Liver (tissue), 3 donors: ENCODE measurements around the gene HDAC8.

ENCODE experiments used
- ATF3 ChIP-seq: IDR thresholded peaks from 2 replicates; pipeline ENCODE4 v1.6.1; 2016; ENCODE audit warnings: antibody characterized with exemption
- CTCF ChIP-seq: fragments of 150-350 bp; IDR thresholded peaks from 2 replicates; pipeline ENCODE4 v1.5.1; 2017; ENCODE audit warnings: improper control_type of control experiment, low read depth, low read length; ENCODE audit not compliant: missing input control
- EGR1 ChIP-seq, 2 donors: IDR thresholded peaks; 2 replicates each; pipeline ENCODE4 v1.6.1; 2016 to 2018; ENCODE audit warnings: antibody characterized with exemption in 2 of 2, low read depth in 2 of 2
- GABPA ChIP-seq, 2 donors: IDR thresholded peaks in 1 of 2; conservative IDR thresholded peaks in 1 of 2; 2 replicates each; pipeline ENCODE4 v1.6.1; 2016; ENCODE audit warnings: antibody characterized with exemption in 2 of 2, mild to moderate bottlenecking in 1 of 2, moderate library complexity in 1 of 2
- JUND ChIP-seq, 2 donors: IDR thresholded peaks; 2 replicates each; pipeline ENCODE4 v1.6.1; 2016; ENCODE audit warnings: antibody characterized with exemption in 2 of 2
- RAD21 ChIP-seq, 2 donors: IDR thresholded peaks; 2 replicates each; pipeline ENCODE4 v1.6.1; 2016; ENCODE audit warnings: antibody characterized with exemption in 2 of 2, mild to moderate bottlenecking in 2 of 2
- SP1 ChIP-seq: IDR thresholded peaks from 2 replicates; pipeline ENCODE4 v1.6.1; 2018; ENCODE audit warnings: antibody characterized with exemption, mild to moderate bottlenecking
- TAF1 ChIP-seq: conservative IDR thresholded peaks from 2 replicates; pipeline ENCODE4 v1.6.1; 2016; ENCODE audit warnings: antibody characterized with exemption, mild to moderate bottlenecking
- YY1 ChIP-seq: IDR thresholded peaks from 2 replicates; pipeline ENCODE4 v1.6.1; 2016; ENCODE audit warnings: antibody characterized with exemption, mild to moderate bottlenecking
- ZBTB33 ChIP-seq: IDR thresholded peaks from 2 replicates; pipeline ENCODE4 v1.6.1; 2016; ENCODE audit warnings: antibody characterized with exemption
- TF ChIP-seq, protein P1 (sequence below): IDR thresholded peaks from 2 replicates; pipeline ENCODE4 v1.6.1; 2016; ENCODE audit warnings: antibody characterized with exemption
- TF ChIP-seq, protein P2 (sequence below): IDR thresholded peaks from 2 replicates; pipeline ENCODE4 v1.6.1; 2016; ENCODE audit warnings: antibody characterized with exemption, mild to moderate bottlenecking
- donor health status: healthy.
- donor health status: healthy.

DNA sequence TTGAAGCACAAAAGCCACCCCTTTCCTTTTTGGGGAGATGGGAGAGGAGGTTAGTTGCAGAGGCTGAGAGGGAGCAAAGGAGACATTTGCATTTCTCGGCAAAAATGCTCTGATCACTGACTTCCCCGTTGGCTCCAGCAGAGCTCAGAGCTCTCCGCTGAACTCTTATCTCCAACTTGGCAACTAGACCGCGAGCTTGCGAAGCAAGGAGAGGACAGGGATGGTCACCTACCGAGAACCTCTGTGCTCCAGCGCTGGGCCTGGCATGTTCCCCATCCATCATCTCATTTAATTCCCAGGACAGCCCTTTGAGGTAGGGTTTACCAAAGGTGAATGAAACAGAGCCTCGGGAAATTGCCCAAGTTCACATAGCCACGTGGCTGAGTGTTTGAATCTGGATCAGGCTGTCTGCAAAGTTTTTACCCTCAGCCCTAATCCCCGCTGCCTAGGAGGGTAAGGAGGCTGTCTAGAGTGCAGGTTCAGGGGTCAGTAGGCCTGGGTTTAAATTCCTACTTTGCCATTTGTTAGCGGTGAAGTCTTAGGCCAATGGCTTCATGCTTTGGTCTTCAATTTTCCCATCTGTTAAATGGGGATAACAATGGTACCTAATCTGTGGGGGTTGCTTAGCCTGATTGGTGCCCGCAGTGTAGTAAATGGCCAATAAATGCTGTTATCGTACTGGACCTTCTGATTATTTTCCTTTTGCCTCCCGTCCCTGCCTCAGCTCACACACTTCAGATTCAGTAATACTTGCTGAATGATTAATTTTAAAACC, 263.2 kb downstream of the HDAC8 start:
- TF ChIP-seq TAF1, result no peak
- no peak for TF ChIP-seq CTCF
- TF ChIP-seq ZBTB33, result no peak
- TF ChIP-seq, protein P1, sequence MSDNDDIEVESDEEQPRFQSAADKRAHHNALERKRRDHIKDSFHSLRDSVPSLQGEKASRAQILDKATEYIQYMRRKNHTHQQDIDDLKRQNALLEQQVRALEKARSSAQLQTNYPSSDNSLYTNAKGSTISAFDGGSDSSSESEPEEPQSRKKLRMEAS, result no peak
- TF ChIP-seq, protein P2, sequence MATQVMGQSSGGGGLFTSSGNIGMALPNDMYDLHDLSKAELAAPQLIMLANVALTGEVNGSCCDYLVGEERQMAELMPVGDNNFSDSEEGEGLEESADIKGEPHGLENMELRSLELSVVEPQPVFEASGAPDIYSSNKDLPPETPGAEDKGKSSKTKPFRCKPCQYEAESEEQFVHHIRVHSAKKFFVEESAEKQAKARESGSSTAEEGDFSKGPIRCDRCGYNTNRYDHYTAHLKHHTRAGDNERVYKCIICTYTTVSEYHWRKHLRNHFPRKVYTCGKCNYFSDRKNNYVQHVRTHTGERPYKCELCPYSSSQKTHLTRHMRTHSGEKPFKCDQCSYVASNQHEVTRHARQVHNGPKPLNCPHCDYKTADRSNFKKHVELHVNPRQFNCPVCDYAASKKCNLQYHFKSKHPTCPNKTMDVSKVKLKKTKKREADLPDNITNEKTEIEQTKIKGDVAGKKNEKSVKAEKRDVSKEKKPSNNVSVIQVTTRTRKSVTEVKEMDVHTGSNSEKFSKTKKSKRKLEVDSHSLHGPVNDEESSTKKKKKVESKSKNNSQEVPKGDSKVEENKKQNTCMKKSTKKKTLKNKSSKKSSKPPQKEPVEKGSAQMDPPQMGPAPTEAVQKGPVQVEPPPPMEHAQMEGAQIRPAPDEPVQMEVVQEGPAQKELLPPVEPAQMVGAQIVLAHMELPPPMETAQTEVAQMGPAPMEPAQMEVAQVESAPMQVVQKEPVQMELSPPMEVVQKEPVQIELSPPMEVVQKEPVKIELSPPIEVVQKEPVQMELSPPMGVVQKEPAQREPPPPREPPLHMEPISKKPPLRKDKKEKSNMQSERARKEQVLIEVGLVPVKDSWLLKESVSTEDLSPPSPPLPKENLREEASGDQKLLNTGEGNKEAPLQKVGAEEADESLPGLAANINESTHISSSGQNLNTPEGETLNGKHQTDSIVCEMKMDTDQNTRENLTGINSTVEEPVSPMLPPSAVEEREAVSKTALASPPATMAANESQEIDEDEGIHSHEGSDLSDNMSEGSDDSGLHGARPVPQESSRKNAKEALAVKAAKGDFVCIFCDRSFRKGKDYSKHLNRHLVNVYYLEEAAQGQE, result no peak
- TF ChIP-seq RAD21 (IDR thresholded peaks at IDR 0.05), result no peak
- no peak for TF ChIP-seq JUND (IDR thresholded peaks at IDR 0.05)
- no peak for TF ChIP-seq SP1
- no peak for TF ChIP-seq ATF3
- no peak for TF ChIP-seq GABPA (IDR thresholded peaks at IDR 0.05 in 1 of 2, conservative IDR thresholded peaks at IDR 0.05 in 1 of 2)
- TF ChIP-seq YY1, result no peak
- TF ChIP-seq EGR1 (IDR thresholded peaks at IDR 0.05; ENCODE audit: low read depth in 2 of 2), result no peak
